Astrocyte (in vitro differentiated cells and primary cell): ENCODE measurements around the gene IGSF21. TPM values are rescaled to one million over a fixed set of nuclear protein-coding genes. Genes with fewer than 3 reads are reported as not detected.
A peak's percentile ranks its signal among the peaks of the same experiment; 100 is the strongest.

Experiments
- DNase-seq: peaks from one replicate; pipeline ENCODE4 v3.0.0-alpha.2; 2010; ENCODE audit warnings: low read depth
- FAIRE-seq: peaks from 2 replicates; lab custom pipeline; 2011; peaks lifted over from hg19 to GRCh38; lab: Jason Lieb, UNC
- H2AFZ ChIP-seq: 2 replicates; pipeline ENCODE4 v1.6.0; 2012; ENCODE audit warnings: low read depth, low read length, inconsistent platforms
- H3K27ac ChIP-seq: 2 replicates; pipeline ENCODE4 v1.5.1; 2011; ENCODE audit warnings: low read depth, low read length, inconsistent platforms
- H3K27me3 ChIP-seq: 2 replicates; pipeline ENCODE4 v1.6.0; 2011; ENCODE audit warnings: low read length, inconsistent platforms; ENCODE audit not compliant: insufficient read depth
- H3K36me3 ChIP-seq: 2 replicates; pipeline ENCODE4 v1.5.1; 2011; ENCODE audit warnings: low read length, inconsistent platforms; ENCODE audit not compliant: insufficient read depth
- H3K4me1 ChIP-seq: 2 replicates; pipeline ENCODE4 v1.5.1; 2011; ENCODE audit warnings: low read length, inconsistent platforms; ENCODE audit not compliant: insufficient read depth
- H3K4me2 ChIP-seq: 2 replicates; pipeline ENCODE4 v1.6.0; 2012; ENCODE audit warnings: low read length, inconsistent platforms
- H3K4me3 ChIP-seq: 2 replicates; pipeline ENCODE4 v1.5.1; 2011; ENCODE audit warnings: low read depth, mild to moderate bottlenecking, low read length, inconsistent platforms; ENCODE audit not compliant: insufficient read depth
- H3K79me2 ChIP-seq: 2 replicates; pipeline ENCODE4 v1.6.0; 2012; ENCODE audit warnings: mild to moderate bottlenecking, low read length, inconsistent platforms; ENCODE audit not compliant: insufficient read depth
- H3K9ac ChIP-seq: 2 replicates; pipeline ENCODE4 v1.6.0; 2012; ENCODE audit warnings: mild to moderate bottlenecking, low read length, inconsistent platforms
- H3K9me3 ChIP-seq: 2 replicates; pipeline ENCODE4 v1.5.1; 2012; ENCODE audit warnings: low read depth, mild to moderate bottlenecking, low read length, inconsistent platforms; ENCODE audit not compliant: insufficient read depth
- H4K20me1 ChIP-seq: 2 replicates; pipeline ENCODE4 v1.6.0; 2012; ENCODE audit warnings: low read length, inconsistent platforms; ENCODE audit not compliant: insufficient read depth
- H3K27ac Mint-ChIP-seq: one replicate; pipeline ENCODE4 v1.8.0; 2021; ENCODE audit warnings: mild to moderate bottlenecking, mixed read lengths; ENCODE audit not compliant: unreplicated experiment
- H3K27me3 Mint-ChIP-seq: one replicate; pipeline ENCODE4 v1.8.0; 2021; ENCODE audit warnings: low read depth, mixed read lengths; ENCODE audit not compliant: unreplicated experiment
- H3K36me3 Mint-ChIP-seq: one replicate; pipeline ENCODE4 v1.8.0; 2021; ENCODE audit warnings: low read depth, mixed read lengths; ENCODE audit not compliant: unreplicated experiment
- H3K4me1 Mint-ChIP-seq: one replicate; pipeline ENCODE4 v1.8.0; 2021; ENCODE audit warnings: low read depth, mixed read lengths; ENCODE audit not compliant: unreplicated experiment
- H3K4me3 Mint-ChIP-seq: one replicate; pipeline ENCODE4 v1.8.0; 2021; ENCODE audit warnings: mild to moderate bottlenecking, moderate library complexity, mixed read lengths; ENCODE audit not compliant: unreplicated experiment
- H3K9me3 Mint-ChIP-seq: one replicate; pipeline ENCODE4 v1.8.0; 2021; ENCODE audit warnings: mild to moderate bottlenecking, mixed read lengths; ENCODE audit not compliant: unreplicated experiment
- EZH2 ChIP-seq: IDR thresholded peaks from 2 replicates; pipeline ENCODE4 v1.6.1; 2012; ENCODE audit warnings: mild to moderate bottlenecking, low read length, inconsistent platforms; ENCODE audit not compliant: insufficient read depth
- total RNA-seq: library from RNA; stranded (reverse); gene quantifications from 2 replicates; pipeline ENCODE4 v1.2.1, GENCODE V29; 2021
- TF ChIP-seq, protein P1 (sequence below): IDR thresholded peaks from 2 replicates; pipeline ENCODE4 v1.5.1; 2011; ENCODE audit warnings: low read depth, mild to moderate bottlenecking, inconsistent platforms, low read length, moderate library complexity; ENCODE audit not compliant: insufficient read depth

IGSF21 gene
- total RNA-seq, 1 donor from 2014 or later: not detected

DNA sequence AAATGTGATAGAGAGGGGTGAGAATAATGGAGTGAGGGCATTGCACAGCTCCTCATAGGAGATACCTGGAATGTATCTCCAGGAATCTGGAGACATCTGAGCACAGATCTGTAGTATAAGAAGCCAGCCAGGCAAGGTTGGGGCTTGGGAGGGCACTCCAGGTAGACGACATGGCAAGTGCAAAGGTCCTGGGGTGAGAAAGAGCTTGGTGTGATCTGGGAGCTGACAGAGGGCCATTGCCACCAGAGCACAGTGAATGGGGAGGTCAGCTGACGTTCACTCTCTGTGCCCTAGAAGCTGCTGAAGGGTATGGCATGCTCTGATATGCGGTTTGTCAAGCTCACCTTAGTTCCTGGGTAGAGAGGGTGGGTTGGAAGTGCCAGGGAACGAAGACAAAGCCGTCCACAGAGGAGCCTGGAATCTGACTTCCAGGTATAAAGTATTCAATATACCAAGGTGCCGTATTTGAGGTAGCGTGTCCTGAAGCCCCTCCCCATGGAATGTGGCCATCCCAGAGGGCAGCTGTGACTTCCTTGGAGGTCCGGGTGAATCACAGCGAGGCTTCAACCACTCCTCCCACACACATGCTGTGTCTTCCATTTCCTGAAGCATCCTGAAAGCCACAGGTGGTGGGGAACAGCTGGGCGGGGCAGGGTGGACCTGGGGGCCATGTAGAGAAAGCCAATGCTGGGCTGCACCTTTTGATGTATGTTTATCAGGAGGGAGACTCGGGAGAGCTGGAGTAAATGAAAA, 190.5 kb downstream of the IGSF21 start:
- Histone ChIP-seq H3K9ac (no peak overlapping the region), H2AFZ (no peak overlapping the region), H3K27me3 (no peaks in the 10 kb centered on the region), H3K4me2 (no peak overlapping the region), H3K9me3 (no peaks in the 10 kb centered on the region), H3K4me3 (no peak overlapping the region), H3K36me3 (no peaks in the 10 kb centered on the region), H3K27ac (no peak overlapping the region), H3K79me2 (no peaks in the 10 kb centered on the region), H4K20me1 (no peaks in the 10 kb centered on the region), H3K4me1 (no peaks in the 10 kb centered on the region)
- DNase-seq (no peak), FAIRE-seq (no peak)
- TF ChIP-seq, protein P1, sequence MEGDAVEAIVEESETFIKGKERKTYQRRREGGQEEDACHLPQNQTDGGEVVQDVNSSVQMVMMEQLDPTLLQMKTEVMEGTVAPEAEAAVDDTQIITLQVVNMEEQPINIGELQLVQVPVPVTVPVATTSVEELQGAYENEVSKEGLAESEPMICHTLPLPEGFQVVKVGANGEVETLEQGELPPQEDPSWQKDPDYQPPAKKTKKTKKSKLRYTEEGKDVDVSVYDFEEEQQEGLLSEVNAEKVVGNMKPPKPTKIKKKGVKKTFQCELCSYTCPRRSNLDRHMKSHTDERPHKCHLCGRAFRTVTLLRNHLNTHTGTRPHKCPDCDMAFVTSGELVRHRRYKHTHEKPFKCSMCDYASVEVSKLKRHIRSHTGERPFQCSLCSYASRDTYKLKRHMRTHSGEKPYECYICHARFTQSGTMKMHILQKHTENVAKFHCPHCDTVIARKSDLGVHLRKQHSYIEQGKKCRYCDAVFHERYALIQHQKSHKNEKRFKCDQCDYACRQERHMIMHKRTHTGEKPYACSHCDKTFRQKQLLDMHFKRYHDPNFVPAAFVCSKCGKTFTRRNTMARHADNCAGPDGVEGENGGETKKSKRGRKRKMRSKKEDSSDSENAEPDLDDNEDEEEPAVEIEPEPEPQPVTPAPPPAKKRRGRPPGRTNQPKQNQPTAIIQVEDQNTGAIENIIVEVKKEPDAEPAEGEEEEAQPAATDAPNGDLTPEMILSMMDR: no peak
- no peak for TF ChIP-seq EZH2
- Mint-ChIP-seq H3K27me3 (peaks cover 74% of the 10 kb centered on the region), H3K36me3 (no peaks in the 10 kb centered on the region), H3K9me3 (peaks cover 6% of the 10 kb centered on the region), H3K27ac (no peak overlapping the region), H3K4me1 (no peaks in the 10 kb centered on the region), H3K4me3 (no peak overlapping the region)

DNA sequence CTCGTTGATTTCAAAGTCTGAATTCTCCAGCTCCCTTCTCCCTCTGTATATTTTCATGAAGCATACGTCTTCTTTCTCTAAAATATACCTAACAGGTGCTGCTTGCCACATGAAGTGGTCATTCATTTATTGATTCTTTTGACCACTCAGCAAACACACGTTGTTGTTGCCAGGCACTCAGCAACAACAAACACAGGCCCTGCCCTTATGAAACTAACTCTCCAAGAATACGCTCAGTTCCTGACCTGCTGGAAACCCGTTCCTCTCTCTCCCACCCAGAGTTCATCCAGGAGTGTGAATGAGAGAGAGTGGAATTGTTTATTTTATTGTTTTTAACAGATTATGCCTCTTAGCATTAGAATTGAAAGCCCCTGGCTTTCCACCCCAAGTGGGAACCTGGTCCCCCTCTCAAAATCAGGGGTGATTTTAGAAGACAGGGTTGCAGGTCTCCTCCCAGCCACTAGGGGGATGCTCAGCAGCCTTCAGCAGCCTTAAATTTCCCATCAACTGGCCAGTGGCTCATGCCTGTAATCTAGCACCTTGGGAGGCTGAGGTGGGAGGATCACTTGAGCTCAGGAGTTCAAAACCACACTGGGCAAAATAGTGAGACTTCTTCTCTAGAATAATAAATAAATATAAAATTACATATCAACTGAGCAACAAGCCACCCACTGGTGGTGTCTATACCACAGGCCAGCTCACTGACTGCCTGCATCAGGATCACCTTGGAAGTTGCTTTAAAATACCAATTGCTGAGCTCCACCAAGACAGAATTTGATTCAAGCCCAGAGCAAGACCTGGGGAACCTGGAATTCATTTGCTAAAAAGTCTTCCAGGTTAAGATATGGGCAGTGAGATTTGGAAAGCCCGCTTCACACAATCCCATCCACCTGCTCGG, 192.1 kb downstream of the IGSF21 start:
- DNase-seq (no peak), FAIRE-seq (no peak)
- no peaks in the 10 kb centered on the region for H4K20me1 ChIP-seq
- H3K27me3 Mint-ChIP-seq: peaks cover 57% of the 10 kb centered on the region
- TF ChIP-seq, protein P1: peak; percentile 36
- TF ChIP-seq EZH2: no peak
- H3K4me3 Mint-ChIP-seq: no peak overlapping the region
- H3K36me3 Mint-ChIP-seq: no peaks in the 10 kb centered on the region
- no peaks in the 10 kb centered on the region for H3K36me3 ChIP-seq
- no peaks in the 10 kb centered on the region for H3K79me2 ChIP-seq
- no peaks in the 10 kb centered on the region for H3K27me3 ChIP-seq
- no peak overlapping the region for H2AFZ ChIP-seq
- no peak overlapping the region for H3K4me3 ChIP-seq
- H3K9ac ChIP-seq: no peak overlapping the region
- H3K27ac ChIP-seq: no peak overlapping the region
- H3K27ac Mint-ChIP-seq: no peak overlapping the region
- H3K9me3 ChIP-seq: no peaks in the 10 kb centered on the region
- H3K4me2 ChIP-seq: no peak overlapping the region
- H3K9me3 Mint-ChIP-seq: peaks cover 6% of the 10 kb centered on the region
- H3K4me1 ChIP-seq: no peaks in the 10 kb centered on the region
- H3K4me1 Mint-ChIP-seq: no peaks in the 10 kb centered on the region
